ENCODE data around the gene GNAI2. TPM values are rescaled to one million over a fixed set of nuclear protein-coding genes. Genes with fewer than 3 reads are reported as not detected.
"Not testable (repeated sequence)": the region's sequence is repeated elsewhere in the genome, so short reads cannot be mapped to it uniquely, and the experiment has no call there.

The GNAI2 gene
- polyA plus RNA-seq, 3 donors = 914 to 1,492 (median 1,165) TPM

DNA sequence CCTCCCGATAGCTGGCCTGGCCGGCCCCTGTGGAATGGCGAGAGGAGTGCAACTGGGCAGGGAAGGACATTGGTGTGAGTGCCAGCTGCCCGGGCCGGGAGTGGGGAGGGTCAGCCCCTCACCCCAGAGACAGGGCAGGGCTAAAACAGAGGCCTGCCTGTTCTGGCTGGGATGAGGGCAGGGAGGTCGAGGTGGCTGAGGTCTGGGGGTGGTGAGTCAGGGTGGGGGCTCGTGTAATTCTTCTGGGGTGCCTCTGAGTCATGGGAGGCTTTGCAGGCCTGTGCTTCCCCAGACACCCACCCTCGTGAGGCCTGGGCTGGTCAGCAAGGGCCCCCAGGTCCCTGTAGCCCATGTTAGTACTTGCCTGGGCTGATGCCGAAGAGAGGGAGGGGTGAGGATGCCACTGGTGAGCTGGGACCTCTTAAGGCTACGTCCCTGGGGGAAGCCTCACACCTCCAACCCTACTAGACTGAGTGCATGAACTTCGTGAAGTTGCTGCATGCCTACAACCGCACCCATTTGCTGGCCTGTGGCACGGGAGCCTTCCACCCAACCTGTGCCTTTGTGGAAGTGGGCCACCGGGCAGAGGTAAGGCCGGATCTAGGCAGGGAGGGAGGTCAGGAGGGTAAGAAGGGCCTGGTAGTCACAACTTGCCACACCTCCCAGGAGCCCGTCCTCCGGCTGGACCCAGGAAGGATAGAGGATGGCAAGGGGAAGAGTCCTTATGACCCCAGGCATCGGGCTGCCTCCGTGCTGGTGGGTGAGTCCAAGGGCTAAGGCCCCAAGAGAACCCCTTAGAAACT, 34.6 kb downstream of the GNAI2 start:
- Mint-ChIP-seq H3K4me1 (peaks cover 21% of the 10 kb centered on the region), H3K27me3 (ENCODE audit: low read depth in 3 of 3) (peaks cover 53 to 68% (median 64%) of the 10 kb centered on the region in 3 donors), H3K4me3 (no peak overlapping the region), H3K27ac (peak overlapping the region in 1 of 7 donors; percentile 24), H3K36me3 (peaks cover 4 to 5% of the 10 kb centered on the region in 2 donors), H3K9me3 (peaks cover 0 to 13% (median 7%) of the 10 kb centered on the region in 7 donors)
- H3K79me2 ChIP-seq (ENCODE audit: insufficient read depth, low read length) = no peaks in the 10 kb centered on the region
- whole genome bisulfite sequencing (ENCODE audit: insufficient coverage) = 100% methylated on average over 9 of the region's 19 CpGs
- H3K27me3 ChIP-seq (ENCODE audit: control insufficient read depth in 2 of 2, insufficient read depth in 2 of 2, low read length in 2 of 2) = peaks cover 16 to 49% of the 10 kb centered on the region in 2 donors
- peaks cover 6% of the 10 kb centered on the region for H4K20me1 ChIP-seq (ENCODE audit: insufficient read depth, low read length)
- H3K9me3 ChIP-seq (replicated peaks in 1 of 2; ENCODE audit: control insufficient read depth in 1 of 2, insufficient read depth in 1 of 2, low read length in 2 of 2) = peaks cover 0 to 11% of the 10 kb centered on the region in 2 donors
- H3K36me3 ChIP-seq (replicated peaks in 1 of 2; ENCODE audit: control insufficient read depth in 1 of 2, insufficient read depth in 2 of 2, low read length in 2 of 2) = no peaks in the 10 kb centered on the region
- intact Hi-C loops (cut with micrococcal nuclease) = loop anchor here in 1 of 2 donors (1.0 to 5.0 kb wide), 2 partner anchors 77 to 148 kb away; no protein-coding TSS in a partner anchor
- no peak overlapping the region for H3K4me3 ChIP-seq (replicated peaks in 1 of 3; ENCODE audit: low read depth in 2 of 3, low read length in 3 of 3)
- DNase-seq = peak in 1 of 3 donors; percentile 32
- TF ChIP-seq, protein P1, sequence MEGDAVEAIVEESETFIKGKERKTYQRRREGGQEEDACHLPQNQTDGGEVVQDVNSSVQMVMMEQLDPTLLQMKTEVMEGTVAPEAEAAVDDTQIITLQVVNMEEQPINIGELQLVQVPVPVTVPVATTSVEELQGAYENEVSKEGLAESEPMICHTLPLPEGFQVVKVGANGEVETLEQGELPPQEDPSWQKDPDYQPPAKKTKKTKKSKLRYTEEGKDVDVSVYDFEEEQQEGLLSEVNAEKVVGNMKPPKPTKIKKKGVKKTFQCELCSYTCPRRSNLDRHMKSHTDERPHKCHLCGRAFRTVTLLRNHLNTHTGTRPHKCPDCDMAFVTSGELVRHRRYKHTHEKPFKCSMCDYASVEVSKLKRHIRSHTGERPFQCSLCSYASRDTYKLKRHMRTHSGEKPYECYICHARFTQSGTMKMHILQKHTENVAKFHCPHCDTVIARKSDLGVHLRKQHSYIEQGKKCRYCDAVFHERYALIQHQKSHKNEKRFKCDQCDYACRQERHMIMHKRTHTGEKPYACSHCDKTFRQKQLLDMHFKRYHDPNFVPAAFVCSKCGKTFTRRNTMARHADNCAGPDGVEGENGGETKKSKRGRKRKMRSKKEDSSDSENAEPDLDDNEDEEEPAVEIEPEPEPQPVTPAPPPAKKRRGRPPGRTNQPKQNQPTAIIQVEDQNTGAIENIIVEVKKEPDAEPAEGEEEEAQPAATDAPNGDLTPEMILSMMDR (IDR thresholded peaks at IDR 0.05) = no peak
- no peak overlapping the region for H2AFZ ChIP-seq (ENCODE audit: insufficient read depth, low read depth, low read length, poor library complexity, severe bottlenecking)
- H3K27ac ChIP-seq (ENCODE audit: low read depth in 1 of 2, low read length in 2 of 2) = no peak overlapping the region
- no peak overlapping the region for H3K4me2 ChIP-seq (replicated peaks; ENCODE audit: extremely low read depth, low read length, poor library complexity, severe bottlenecking)
- peaks cover 16 to 26% of the 10 kb centered on the region in 2 donors for H3K4me1 ChIP-seq (ENCODE audit: control insufficient read depth in 1 of 2, insufficient read depth in 2 of 2, low read length in 2 of 2)
- no peak overlapping the region for H3K9ac ChIP-seq (ENCODE audit: insufficient read depth, low read length, poor library complexity, severe bottlenecking)

DNA sequence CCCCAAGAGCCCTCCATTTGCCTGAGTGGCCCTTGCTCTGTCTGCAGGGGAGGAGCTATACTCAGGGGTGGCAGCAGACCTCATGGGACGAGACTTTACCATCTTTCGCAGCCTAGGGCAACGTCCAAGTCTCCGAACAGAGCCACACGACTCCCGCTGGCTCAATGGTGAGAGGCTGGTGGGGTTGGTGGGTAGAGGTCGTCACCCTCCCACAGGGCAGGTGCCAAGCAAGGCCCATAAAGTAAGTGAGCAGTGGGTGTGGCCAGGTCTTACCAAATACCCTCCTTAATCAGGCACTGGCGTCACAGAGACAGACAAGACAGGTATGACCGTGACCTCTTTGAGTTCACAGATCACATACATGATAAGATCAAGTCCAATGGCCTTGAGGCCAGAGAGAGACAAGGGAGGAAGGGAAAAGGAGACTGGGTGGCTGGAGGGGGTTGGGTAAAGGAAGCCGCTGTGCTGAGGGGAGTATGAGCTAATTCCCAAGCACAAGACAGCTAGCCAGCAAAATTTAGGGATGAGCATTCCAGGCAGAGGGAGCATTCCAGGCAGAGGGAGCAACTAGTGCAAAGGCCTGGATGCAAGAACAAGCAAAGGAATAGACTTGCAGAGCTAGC, 35.4 kb downstream of the GNAI2 start:
- peaks cover 24 to 50% of the 10 kb centered on the region in 2 donors for H3K27me3 ChIP-seq (ENCODE audit: control insufficient read depth in 2 of 2, insufficient read depth in 2 of 2, low read length in 2 of 2)
- WGBS (ENCODE audit: insufficient coverage) = 92% methylated on average over 6 of the region's 10 CpGs

DNA sequence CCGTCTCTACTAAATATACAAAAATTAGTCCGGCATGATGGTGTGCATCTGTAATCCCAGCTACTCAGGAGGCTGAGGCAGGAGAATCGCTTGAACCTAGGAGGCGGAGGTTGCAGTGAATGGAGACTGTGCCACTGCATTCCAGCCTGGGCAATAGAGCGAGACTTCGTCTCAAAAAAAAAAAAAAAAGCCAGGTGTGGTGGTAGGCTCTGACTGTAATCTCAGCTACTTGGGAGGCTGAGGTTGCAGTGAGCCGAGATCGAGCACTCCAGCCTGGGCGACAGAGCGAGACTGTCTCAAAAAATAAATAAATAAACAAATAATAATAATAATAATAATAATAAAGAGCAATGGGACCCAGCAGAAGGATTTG, 36.5 kb downstream of the GNAI2 start:
- DNase-seq; H2AFZ ChIP-seq (ENCODE audit: insufficient read depth, low read depth, low read length, poor library complexity, severe bottlenecking); H3K36me3 Mint-ChIP-seq; H3K9ac ChIP-seq (ENCODE audit: insufficient read depth, low read length, poor library complexity, severe bottlenecking); H3K4me3 Mint-ChIP-seq; H3K79me2 ChIP-seq (ENCODE audit: insufficient read depth, low read length); H3K27ac ChIP-seq (ENCODE audit: low read depth in 1 of 2, low read length in 2 of 2); H3K4me3 ChIP-seq (replicated peaks in 1 of 3; ENCODE audit: low read depth in 2 of 3, low read length in 3 of 3); H3K36me3 ChIP-seq (replicated peaks in 1 of 2; ENCODE audit: control insufficient read depth in 1 of 2, insufficient read depth in 2 of 2, low read length in 2 of 2); H4K20me1 ChIP-seq (ENCODE audit: insufficient read depth, low read length); H3K27ac Mint-ChIP-seq; H3K4me2 ChIP-seq (replicated peaks; ENCODE audit: extremely low read depth, low read length, poor library complexity, severe bottlenecking): not testable (repeated sequence)
- H3K9me3 Mint-ChIP-seq = peaks cover 0 to 18% (median 13%) of the 10 kb centered on the region in 7 donors
- H3K27me3 ChIP-seq (ENCODE audit: control insufficient read depth in 2 of 2, insufficient read depth in 2 of 2, low read length in 2 of 2) = peaks cover 24 to 48% of the 10 kb centered on the region in 2 donors
- H3K4me1 Mint-ChIP-seq = peaks cover 26% of the 10 kb centered on the region
- peaks cover 52 to 66% (median 64%) of the 10 kb centered on the region in 3 donors for H3K27me3 Mint-ChIP-seq (ENCODE audit: low read depth in 3 of 3)
- H3K4me1 ChIP-seq (ENCODE audit: control insufficient read depth in 1 of 2, insufficient read depth in 2 of 2, low read length in 2 of 2) = peaks cover 16 to 34% of the 10 kb centered on the region in 2 donors
- peaks cover 3 to 11% of the 10 kb centered on the region in 2 donors for H3K9me3 ChIP-seq (replicated peaks in 1 of 2; ENCODE audit: control insufficient read depth in 1 of 2, insufficient read depth in 1 of 2, low read length in 2 of 2)
- no CpG with 5 or more reads among the region's 10 CpGs for WGBS (ENCODE audit: insufficient coverage)
- intact Hi-C loops (cut with micrococcal nuclease) = loop anchor here (2.0 to 5.0 kb wide), 2 partner anchors 150 to 152 kb away; no protein-coding TSS in a partner anchor

More for the DNA sequence above, 35.4 kb downstream of the GNAI2 start:
- DNase-seq = no peak
- H3K4me3 Mint-ChIP-seq = no peak overlapping the region
- Histone ChIP-seq H3K9me3 (replicated peaks in 1 of 2; ENCODE audit: control insufficient read depth in 1 of 2, insufficient read depth in 1 of 2, low read length in 2 of 2) (peaks cover 0 to 11% of the 10 kb centered on the region in 2 donors), H3K79me2 (ENCODE audit: insufficient read depth, low read length) (no peaks in the 10 kb centered on the region), H3K27ac (ENCODE audit: low read depth in 1 of 2, low read length in 2 of 2) (no peak overlapping the region), H4K20me1 (ENCODE audit: insufficient read depth, low read length) (peaks cover 6% of the 10 kb centered on the region), H3K4me3 (replicated peaks in 1 of 3; ENCODE audit: low read depth in 2 of 3, low read length in 3 of 3) (no peak overlapping the region), H3K4me2 (replicated peaks; ENCODE audit: extremely low read depth, low read length, poor library complexity, severe bottlenecking) (no peak overlapping the region), H3K9ac (ENCODE audit: insufficient read depth, low read length, poor library complexity, severe bottlenecking) (no peak overlapping the region), H3K4me1 (ENCODE audit: control insufficient read depth in 1 of 2, insufficient read depth in 2 of 2, low read length in 2 of 2) (peaks cover 16 to 33% of the 10 kb centered on the region in 2 donors), H2AFZ (ENCODE audit: insufficient read depth, low read depth, low read length, poor library complexity, severe bottlenecking) (no peak overlapping the region), H3K36me3 (replicated peaks in 1 of 2; ENCODE audit: control insufficient read depth in 1 of 2, insufficient read depth in 2 of 2, low read length in 2 of 2) (no peaks in the 10 kb centered on the region)
- H3K27me3 Mint-ChIP-seq (ENCODE audit: low read depth in 3 of 3) = peaks cover 54 to 66% (median 64%) of the 10 kb centered on the region in 3 donors
- peak overlapping the region in 2 of 7 donors; percentile 10 to 15 for H3K27ac Mint-ChIP-seq
- H3K4me1 Mint-ChIP-seq = peaks cover 26% of the 10 kb centered on the region
- peaks cover 0 to 18% (median 11%) of the 10 kb centered on the region in 7 donors for H3K9me3 Mint-ChIP-seq
- peaks cover 6 to 8% of the 10 kb centered on the region in 2 donors for H3K36me3 Mint-ChIP-seq
- TF ChIP-seq, protein P1 (IDR thresholded peaks at IDR 0.05) = no peak
- intact Hi-C loops (cut with micrococcal nuclease) = loop anchor here in 1 of 2 donors (1.0 to 5.0 kb wide), 2 partner anchors 78 to 149 kb away; no protein-coding TSS in a partner anchor
